PC-9 (cell line): ENCODE results near the gene DCDC2B.

Experiments used
- CTCF ChIP-seq: fragments of 200-600 bp; sonication (generic); conservative IDR thresholded peaks from 2 replicates; pipeline ENCODE4 v1.6.1; 2017; ENCODE audit warnings: mixed run types, antibody characterized with exemption, mild to moderate bottlenecking, moderate library complexity
- EZH2 ChIP-seq: fragments of 200-600 bp; sonication (generic); IDR thresholded peaks from 2 replicates; pipeline ENCODE4 v1.8.0; 2017; ENCODE audit warnings: antibody characterized with exemption, low read depth

DNA sequence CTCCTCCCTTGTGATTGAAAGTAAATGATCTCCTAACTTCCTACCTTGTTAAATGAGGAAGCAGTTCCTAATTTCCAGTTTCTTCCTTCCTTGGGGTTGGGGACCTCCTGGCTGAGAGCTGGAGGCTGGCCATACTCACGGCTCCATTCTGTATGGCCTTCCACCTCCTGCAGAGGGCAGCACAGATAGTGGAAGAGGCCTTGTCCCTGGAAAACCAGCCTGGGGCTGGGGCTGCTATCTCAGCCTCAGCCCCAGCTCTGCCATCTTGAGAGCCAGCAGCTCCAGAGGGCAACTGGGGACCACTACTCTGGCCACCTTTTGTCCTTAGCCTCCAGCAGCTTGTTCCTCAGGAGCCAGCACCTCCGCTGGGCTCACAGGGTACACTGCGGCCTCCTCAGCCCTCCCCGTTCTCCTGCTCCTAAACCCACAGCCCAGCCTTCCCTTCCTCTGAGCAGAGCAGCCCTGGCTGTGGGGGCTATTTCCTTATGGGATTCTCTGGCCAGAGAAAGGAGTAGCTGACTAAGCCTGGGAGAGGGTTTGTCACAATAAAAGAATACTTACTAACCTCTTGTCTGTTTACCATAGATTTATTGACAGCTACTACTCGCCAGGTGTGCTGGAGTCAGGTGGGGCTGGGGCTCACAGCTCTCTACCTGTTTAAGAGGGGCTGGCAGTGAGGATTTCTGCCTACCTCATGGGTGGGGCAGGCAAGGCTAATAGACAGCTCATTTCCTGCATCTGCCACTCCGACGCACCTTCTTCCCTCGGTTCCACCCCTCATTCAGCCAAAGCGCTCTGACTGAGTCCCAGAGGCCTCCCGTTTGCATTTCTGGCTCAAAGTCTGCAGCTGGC is 7.0 kb downstream of the DCDC2B start:
- TF ChIP-seq CTCF, result peak; percentile 87
- TF ChIP-seq EZH2, result no peak
